T-helper 1 cell (primary cell): ENCODE data around the gene GSTA1.
"Not testable (repeated sequence)": the region's sequence is repeated elsewhere in the genome, so short reads cannot be mapped to it uniquely, and the experiment has no call there.

ENCODE experiments used
- DNase-seq, 5 donors: peaks; one replicate each; pipeline ENCODE4 v3.0.0-alpha.2; 2012 to 2020
- total RNA-seq, 4 donors: gene quantifications; one replicate each; lab custom pipeline; 2026; lab: John Stamatoyannopoulos, UW

The GSTA1 gene
- 0 reads per million in 4 donors for total RNA-seq

DNA sequence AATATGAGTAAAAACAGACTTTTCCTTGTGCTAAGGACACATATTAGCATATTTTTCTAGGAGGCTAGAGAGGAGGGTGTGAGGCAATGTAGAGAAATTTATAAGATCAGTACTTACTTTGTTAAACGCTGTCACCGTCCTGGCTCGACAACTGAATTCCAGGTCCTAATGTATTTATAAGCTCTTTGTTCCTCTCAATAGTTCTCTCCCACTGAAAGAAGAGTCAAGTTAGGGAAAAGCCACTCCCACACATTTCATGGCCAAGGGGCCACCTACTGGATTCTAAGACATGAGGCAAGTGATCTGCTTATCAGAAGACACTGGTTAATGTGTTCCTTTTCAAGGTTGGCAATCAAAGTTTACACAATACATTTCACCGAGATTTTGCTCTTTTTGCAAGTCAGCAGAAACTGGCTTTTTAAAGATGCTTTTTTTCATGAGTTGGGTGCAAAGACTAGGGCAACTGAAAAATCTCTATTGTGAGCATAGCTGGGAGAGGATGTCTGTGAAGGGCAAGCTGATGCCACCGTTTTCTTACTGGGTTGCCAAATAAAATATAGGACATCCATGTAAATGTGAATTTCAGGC, at the start of gene GSTA1:
GSTA1 (minus strand) TSS at position 149 of the 588 bp plus-strand sequence. CDS start 4,549 bp downstream, outside the sequence.
- DNase-seq = not testable (repeated sequence)

DNA sequence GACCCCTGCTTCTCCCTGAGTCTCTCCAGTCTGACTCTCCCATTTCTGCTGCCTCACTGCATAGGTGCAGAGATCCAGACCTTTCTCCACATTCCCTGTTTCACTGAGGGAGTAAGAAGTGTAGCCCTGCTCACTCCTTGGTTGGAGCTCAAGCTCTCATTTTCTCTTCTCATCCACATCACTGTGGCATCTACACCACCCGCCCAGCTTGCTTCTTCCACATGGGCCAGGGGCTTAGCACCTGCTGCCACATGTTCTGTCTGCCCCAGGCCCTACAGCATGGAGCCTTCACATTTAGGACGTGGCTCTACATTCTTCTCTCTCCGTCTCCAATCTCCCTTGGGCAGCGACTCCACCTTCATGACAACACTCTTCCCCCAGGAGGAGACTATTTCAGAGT, 45.5 kb upstream of the GSTA1 start:
- DNase-seq = no peak

- no peak for DNase-seq
Observed at GRCh38 chr6:52846002-52846401, 42.4 kb upstream of the GSTA1 start.

DNA sequence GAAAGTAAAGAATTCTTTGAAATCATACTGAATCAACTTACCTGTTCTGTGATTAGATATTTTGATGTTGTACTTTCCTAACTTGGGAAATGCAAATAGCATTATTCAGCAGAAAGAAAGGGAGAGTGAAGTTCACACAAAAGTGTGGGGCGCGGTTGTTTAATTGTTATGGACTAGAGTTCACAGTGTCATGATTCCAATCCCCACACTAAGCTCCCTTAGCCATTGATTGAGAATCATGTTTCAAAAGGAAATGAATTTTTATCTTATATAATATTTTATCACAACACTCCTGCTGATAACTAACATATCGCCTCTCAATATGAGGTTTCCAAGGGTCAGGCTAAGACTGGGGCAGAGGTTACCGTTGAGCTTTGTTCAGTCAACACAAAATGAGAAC, 40.0 kb upstream of the GSTA1 start:
- no peak for DNase-seq

DNA sequence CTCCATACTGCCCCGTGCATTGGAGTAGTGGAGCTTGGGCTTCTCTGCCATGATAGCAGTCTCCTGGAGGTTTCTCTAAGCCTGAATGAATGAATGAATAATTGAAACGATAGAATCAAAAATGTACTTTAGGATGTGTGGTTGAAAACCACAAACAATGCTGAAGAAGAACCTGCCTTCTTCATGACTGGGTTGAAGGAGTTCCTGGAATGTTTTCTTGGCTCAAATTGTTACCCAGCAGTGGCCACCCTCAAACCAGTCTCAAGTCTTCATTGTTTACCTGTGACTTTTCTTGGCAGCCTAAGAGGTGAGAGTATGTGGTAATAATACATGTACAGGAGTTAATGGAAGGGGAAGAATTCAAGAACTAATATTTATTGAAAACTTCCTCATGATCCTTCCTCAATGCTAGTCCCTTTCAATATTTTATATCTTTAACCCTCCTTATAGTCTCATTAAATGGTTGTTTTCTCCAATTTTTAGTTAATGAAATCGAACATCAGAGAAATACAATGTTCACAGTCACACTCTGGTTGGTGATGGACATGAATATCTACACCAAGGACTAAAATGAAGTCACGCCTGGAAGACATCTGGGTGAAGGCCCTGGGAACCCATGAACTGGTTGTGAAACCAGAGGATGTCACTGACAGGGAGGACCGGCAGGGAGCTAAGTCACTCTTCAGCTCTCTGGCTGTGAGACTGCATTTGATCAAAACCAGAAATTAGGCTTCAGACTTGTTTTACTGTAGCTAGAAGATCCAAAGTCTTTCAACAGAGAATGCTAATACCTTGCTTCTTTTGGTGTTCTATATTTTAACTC, 37.4 kb upstream of the GSTA1 start, which contains the start of gene GSTA5:
GSTA5 (minus strand) TSS at position 51 of the 823 bp plus-strand sequence.
- DNase-seq = no peak

GRCh38 chr6:52839124-52840055, 35.8 kb upstream of the GSTA1 start:
- DNase-seq = peak in 4 of 5 donors; percentile 20 to 28 (median 23)

GRCh38 chr6:52834481-52834880, 30.9 kb upstream of the GSTA1 start:
- no peak for DNase-seq

DNA sequence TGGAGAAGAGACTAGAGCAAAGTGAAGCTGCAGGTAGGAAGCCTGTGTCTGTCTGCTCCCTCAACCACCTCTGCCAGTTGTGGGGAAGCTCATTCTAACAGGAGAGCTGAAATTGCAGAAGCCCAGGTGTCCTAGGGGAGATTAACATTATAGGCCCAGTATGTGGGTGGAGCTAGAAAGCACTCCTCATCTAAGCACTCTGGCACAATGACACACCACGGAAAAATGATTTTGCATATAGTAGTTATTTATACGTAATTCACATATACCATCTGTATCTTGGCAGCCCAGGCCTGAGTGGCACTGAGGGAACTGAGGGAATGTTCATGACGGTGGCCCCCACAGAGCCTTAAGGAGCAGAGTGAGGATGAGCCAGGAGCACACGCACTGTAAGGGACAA, 27.3 kb upstream of the GSTA1 start:
- DNase-seq = not testable (repeated sequence)

DNA sequence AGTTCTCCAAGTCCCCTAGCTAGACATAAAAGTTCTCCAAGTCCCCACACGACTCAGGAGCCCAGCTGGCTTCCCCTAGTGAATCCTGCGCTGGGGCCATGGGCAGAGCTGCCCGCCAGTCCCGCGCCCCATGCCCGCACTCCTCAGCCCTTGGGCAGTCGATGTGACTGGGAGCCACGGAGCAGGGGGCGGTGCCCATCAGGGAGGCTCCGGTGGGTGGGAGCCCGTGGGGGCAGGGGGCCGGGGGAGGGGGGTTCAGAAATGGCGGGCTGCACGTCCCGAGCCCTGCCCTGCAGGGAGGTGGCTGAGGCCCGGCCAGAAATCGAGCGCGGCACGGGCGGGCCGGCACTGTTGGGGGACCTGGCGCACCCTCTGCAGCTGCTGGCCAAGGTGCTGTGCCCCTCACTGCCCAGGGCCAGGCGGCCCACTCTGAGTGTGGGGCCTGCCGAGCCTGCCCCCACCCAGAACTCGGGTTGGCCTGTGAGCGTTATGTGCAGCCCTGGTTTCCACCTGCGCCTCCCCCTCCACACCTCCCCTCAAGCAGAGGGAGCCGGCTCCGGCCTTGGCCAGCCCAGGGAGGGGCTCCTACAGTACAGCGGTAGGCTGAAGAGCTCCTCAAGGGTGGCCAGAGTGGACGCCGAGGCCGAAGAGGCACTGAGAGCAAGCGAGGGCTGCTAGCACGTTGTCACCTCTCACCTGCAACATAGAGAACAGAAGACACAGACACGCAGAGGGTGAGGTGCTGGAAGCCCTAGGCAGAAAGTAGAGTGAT, 25.6 kb upstream of the GSTA1 start:
- DNase-seq = no peak

DNA sequence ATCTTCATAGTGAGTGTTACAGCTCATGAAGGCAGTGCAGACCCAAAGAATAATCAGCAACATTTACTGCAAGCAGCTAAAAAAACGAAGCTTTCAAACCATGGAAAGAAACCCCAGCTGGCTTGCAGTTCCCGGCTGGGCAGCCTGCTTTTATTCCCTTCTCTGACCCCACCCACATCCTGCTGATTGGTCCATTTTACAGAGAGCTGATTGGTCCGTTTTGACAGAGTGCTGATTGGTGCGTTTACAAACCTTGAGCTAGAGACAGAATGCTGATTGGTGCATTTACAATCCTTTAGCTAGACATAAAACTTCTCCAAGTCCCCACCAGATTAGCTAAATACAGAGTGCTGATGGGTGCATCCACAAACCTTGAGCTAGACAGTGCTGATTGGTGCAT, 25.0 kb upstream of the GSTA1 start:
- DNase-seq = not testable (repeated sequence)

DNA sequence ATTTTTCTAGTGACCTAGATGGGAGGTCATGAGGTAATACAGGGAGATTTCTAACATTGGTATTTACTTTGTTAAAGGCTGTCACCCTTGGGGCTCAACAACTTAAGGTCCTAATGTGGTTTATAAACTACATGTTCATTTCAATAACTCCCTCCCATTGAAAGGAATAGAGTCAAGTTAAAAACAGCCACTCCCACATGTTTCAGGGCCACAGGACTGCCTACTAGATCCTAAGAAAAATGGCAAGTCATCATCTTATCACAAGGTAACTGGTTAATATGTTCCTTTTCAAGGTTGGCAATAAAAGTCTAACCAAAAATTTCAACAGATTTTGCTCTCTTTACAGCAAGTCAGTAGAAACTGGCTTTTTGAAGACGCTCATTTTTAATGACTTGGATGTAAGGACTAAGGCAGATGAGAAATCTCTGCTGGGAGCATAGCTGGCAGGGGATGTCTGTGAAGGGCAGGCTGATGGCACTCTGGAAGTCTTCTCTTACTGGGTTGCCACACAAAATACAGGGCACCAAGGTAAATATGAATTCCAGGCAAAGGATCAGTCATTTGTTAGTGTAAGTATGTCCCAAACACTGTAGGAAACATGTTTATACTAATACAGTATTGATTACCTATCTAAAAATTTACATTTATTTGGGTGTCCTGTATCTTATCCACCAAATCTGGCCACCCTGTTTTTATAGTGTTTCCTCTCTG, 23.6 kb upstream of the GSTA1 start:
- DNase-seq = not testable (repeated sequence)

GRCh38 chr6:52826513-52826912, 22.9 kb upstream of the GSTA1 start:
- no peak for DNase-seq

- not testable (repeated sequence) for DNase-seq
Observed at GRCh38 chr6:52825900-52826459, 22.4 kb upstream of the GSTA1 start.

GRCh38 chr6:52825270-52825793, 21.7 kb upstream of the GSTA1 start:
- DNase-seq = not testable (repeated sequence)

DNA sequence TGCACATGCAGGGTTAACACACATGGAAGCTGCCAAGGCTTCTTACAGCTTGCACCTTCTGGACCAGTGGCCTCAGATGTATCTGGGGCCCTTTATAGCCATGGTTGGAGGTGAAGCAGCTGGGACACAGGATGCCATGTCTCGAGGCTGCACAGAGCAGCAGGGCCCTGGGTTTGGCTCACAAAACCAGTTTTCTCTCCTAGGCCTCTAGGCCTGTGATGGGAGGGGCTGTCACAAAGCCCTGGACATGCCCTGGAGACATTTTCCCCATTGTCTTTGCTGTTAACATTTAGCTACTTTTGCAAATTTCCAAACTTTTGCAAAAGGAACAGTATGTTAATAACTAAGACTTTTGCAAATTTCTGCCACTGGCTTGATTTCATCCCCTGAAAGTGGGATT, 18.2 kb upstream of the GSTA1 start:
- no peak for DNase-seq

DNA sequence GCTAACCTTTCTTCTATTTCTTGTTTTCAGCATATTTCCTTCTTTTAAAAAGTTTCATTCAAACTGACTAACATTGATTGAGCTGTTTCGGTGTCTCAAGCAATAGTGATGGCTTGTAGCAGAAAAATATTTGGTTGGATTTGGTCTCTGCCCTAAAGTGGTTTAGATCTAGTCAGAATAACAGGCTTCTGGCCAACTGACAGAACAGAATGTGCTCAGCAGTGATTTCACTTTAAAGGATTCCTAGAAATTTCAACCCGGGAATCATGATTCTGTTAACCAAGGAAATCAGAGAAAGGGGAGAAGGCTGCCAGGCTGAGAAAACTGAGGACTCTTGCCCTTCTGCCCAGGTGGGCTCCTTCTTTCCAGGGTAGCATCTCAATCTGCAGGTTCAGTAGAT, 16.6 kb upstream of the GSTA1 start:
- DNase-seq = no peak

DNA sequence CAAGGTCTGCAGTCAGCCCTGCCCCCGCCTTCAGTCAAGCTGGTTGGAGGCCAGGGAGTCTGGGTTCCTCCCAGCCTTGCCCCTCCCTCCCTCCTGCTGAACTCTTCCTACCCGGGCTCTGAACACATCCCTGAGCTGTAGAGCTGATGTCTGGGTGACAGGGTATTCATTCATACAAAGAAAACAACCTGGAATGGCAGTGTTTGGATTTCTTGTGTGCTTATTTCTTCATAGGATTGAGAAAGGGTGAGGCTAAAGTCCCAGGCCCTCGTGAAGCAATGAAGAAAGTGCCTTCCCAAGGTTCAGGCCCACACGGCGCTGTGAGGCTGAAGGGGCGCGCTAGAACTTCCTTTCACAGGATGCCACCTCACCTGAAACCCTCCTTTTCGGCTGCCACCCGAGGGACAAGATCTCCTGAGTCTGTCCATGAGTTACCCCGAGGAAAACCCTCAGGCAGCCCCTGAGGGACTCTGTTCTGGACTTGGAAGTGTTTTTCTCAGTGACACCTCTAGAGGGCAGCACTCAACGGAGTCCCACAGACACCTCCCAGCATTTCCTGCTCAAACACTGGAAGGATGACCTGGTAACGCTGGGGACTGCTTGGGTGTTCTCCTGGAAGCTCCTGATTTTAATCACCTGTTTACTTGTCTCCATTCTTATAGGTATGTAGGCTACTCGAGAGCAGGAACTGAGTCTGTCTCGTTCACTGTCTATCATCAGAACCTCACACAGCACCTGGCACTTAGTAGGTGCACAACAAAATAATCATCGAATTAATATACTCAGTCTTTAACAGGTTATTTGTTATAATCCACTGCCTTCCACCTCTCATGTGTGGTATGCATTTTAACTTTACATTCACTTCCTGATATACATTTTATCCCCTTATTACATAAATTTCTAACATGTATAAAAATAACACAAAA, 11.8 kb upstream of the GSTA1 start:
- DNase-seq = peak in 2 of 5 donors; percentile 5 to 33

GRCh38 chr6:52814545-52814944, 10.9 kb upstream of the GSTA1 start:
- not testable (repeated sequence) for DNase-seq

DNA sequence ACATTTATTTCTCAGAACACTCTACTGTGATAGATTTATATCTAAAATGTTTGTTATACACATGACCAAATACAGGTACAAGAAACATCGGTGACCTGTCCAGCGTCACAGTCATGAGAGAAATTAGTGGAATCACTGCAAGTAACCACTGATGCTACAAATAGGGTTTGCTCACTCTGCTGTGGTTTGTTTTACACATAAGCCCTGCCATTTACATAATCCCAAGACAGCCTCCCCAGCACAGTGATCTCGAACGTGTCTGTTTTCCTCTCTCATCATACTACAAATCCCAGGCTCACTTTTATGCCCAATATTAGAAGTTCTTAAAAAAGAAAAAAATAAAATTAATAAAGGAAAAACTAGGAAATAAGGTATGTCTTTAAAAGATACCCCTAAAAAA, 6.2 kb upstream of the GSTA1 start:
- DNase-seq = not testable (repeated sequence)

GRCh38 chr6:52808660-52809059, 5.0 kb upstream of the GSTA1 start:
- DNase-seq = no peak
